NCI-H146 treated with DMSO at 0.1 percent for 48 hours (cell line): Measurements from ENCODE around the gene TPBGL.

ENCODE experiments used
- DNase-seq: peaks from one replicate; lab custom pipeline; 2025; ENCODE audit not compliant: unreplicated experiment; lab: John Stamatoyannopoulos, UW

Gene TPBGL

GRCh38 chr11:75289919-75290318 lies 49.3 kb downstream of the TPBGL start:
- no peak for DNase-seq

- DNase-seq, result no peak
Measured at GRCh38 chr11:75291741-75292140, 51.2 kb downstream of the TPBGL start.

- DNase-seq, result no peak
Measured at GRCh38 chr11:75292943-75293342, 52.4 kb downstream of the TPBGL start.
